Hepatocyte (in vitro differentiated cells): ENCODE data around the gene PAPPA2.

Source experiments
- EZH2phosphoT487 ChIP-seq: fragments of 200-600 bp; sonication (generic); IDR thresholded peaks from one replicate; pipeline ENCODE4 v1.6.1; 2018; ENCODE audit warnings: antibody characterized with exemption, mild to moderate bottlenecking, low read depth, moderate library complexity; ENCODE audit not compliant: unreplicated experiment, severe bottlenecking
- TF ChIP-seq, protein P1 (sequence below): fragments of 200-600 bp; sonication (generic); IDR thresholded peaks from 2 replicates; pipeline ENCODE4 v1.5.1; 2016; ENCODE audit warnings: antibody characterized with exemption, mild to moderate bottlenecking; ENCODE audit not compliant: poor library complexity

DNA sequence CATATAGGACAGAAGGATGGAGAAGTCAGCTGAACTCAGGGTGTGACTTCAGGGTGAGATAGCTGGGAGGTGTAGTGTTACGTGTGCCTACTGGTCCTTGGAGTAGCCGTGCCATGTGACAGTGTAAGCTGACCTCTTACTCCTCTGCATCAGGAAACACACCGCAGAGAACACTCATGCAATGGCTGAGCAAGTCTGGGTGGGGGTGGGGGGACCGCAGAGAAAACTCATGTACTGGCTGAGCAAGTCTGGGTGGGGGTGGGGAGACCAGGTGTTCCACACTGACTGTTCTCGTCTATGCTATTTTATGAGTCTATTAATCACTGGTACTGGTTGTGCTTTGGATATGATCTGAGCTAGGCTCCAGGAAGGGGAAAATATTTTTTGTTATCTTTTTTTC lies 233.1 kb downstream of the PAPPA2 start:
- TF ChIP-seq, protein P1, sequence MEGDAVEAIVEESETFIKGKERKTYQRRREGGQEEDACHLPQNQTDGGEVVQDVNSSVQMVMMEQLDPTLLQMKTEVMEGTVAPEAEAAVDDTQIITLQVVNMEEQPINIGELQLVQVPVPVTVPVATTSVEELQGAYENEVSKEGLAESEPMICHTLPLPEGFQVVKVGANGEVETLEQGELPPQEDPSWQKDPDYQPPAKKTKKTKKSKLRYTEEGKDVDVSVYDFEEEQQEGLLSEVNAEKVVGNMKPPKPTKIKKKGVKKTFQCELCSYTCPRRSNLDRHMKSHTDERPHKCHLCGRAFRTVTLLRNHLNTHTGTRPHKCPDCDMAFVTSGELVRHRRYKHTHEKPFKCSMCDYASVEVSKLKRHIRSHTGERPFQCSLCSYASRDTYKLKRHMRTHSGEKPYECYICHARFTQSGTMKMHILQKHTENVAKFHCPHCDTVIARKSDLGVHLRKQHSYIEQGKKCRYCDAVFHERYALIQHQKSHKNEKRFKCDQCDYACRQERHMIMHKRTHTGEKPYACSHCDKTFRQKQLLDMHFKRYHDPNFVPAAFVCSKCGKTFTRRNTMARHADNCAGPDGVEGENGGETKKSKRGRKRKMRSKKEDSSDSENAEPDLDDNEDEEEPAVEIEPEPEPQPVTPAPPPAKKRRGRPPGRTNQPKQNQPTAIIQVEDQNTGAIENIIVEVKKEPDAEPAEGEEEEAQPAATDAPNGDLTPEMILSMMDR = no peak
- TF ChIP-seq EZH2phosphoT487 = no peak
